ENCODE measurements around the gene KCNN1.
A peak's percentile ranks its signal among the peaks of the same experiment; 100 is the strongest.
"Not testable (repeated sequence)": the region's sequence is repeated elsewhere in the genome, so short reads cannot be mapped to it uniquely, and the experiment has no call there.

The KCNN1 gene

DNA sequence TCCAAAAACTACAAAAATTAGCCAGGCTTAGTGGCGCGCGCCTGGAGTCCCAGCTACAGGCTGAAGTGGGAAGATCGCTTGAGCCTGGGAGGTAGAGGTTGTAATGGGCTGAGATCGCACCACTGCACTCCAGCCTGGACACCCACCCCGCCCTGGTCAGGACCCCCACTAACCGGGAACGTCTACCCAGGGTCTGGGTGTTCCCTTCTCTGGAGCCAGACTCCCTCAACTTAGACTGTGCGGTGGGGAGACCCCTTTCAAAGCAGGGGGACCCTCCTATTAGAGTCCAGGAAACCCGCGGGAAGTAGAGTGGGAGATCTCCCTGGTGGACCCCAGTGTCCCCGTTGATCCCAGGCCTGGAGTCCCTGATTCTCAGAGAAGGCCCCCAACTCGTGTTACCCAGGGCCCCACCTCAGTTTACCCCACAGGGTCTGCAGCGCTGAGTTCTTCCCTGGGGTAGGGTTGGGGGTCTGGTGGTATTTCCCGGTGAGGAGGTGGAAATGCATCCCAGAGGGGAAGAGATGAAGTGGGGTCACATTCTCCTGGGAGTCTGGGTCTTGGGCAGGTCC, 35.0 kb downstream of the KCNN1 start:
- peak overlapping the region; percentile 78 for H3K4me3 ChIP-seq (ENCODE audit: low read depth, low read length)
- peak; percentile 67 for DNase-seq (ENCODE audit: low read depth)
- TF ChIP-seq MYC (IDR thresholded peaks at IDR 0.05; ENCODE audit: low read depth, low read length) (no peak), POLR2A (IDR thresholded peaks at IDR 0.05; ENCODE audit: extremely low read depth, insufficient read length) (no peak)
- TF ChIP-seq, protein P1, sequence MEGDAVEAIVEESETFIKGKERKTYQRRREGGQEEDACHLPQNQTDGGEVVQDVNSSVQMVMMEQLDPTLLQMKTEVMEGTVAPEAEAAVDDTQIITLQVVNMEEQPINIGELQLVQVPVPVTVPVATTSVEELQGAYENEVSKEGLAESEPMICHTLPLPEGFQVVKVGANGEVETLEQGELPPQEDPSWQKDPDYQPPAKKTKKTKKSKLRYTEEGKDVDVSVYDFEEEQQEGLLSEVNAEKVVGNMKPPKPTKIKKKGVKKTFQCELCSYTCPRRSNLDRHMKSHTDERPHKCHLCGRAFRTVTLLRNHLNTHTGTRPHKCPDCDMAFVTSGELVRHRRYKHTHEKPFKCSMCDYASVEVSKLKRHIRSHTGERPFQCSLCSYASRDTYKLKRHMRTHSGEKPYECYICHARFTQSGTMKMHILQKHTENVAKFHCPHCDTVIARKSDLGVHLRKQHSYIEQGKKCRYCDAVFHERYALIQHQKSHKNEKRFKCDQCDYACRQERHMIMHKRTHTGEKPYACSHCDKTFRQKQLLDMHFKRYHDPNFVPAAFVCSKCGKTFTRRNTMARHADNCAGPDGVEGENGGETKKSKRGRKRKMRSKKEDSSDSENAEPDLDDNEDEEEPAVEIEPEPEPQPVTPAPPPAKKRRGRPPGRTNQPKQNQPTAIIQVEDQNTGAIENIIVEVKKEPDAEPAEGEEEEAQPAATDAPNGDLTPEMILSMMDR (IDR thresholded peaks at IDR 0.05; ENCODE audit: low read depth, low read length): no peak
- TF ChIP-seq, protein P2, sequence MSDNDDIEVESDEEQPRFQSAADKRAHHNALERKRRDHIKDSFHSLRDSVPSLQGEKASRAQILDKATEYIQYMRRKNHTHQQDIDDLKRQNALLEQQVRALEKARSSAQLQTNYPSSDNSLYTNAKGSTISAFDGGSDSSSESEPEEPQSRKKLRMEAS (IDR thresholded peaks at IDR 0.05; ENCODE audit: low read depth, low read length): no peak

DNA sequence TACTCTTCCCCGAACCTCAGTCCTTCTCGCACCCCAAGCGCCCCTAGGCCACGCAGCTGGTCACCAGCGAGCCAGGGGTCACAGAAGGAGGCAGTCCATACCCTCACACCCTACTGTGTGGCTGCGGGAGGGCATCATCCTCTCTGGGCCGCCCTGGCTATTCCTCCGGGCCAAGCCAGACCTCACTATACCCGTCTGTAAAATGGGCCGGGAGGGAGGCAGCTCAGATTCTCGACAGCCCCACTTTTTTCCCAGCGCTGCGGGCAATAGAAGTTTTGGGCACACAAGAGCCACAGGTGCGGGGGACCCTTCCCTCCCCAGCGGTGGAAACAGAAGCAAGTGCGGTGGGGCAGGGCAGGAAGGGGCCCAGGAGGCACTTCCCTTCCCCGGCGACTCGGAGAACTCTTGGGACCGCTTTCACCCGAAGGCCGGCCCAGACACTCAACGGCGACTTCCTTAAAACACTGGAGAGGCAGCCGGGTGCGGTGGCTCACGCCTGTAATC, 35.5 kb downstream of the KCNN1 start:
- peak; percentile 84 for DNase-seq (ENCODE audit: low read depth)
- TF ChIP-seq MYC (IDR thresholded peaks at IDR 0.05; ENCODE audit: low read depth, low read length) (no peak), POLR2A (IDR thresholded peaks at IDR 0.05; ENCODE audit: extremely low read depth, insufficient read length) (no peak)
- TF ChIP-seq, protein P1 (IDR thresholded peaks at IDR 0.05; ENCODE audit: low read depth, low read length): no peak
- TF ChIP-seq, protein P2 (IDR thresholded peaks at IDR 0.05; ENCODE audit: low read depth, low read length): no peak
- peak overlapping the region; percentile 78 for H3K4me3 ChIP-seq (ENCODE audit: low read depth, low read length)

DNA sequence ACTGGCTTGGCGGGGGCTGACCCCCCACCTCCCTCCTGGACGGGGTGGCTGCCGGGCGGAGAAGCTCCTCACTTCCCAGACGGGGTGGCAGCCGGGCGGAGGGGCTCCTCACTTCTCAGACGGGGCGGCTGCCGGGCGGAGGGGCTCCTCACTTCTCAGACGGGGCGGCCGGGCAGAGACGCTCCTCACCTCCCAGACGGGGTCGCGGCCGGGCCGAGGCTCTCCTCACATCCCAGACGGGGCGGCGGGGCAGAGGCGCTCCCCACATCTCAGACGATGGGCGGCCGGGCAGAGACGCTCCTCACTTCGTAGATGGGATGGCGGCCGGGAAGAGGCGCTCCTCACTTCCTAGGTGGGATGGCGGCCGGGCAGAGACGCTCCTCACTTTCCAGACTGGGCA, 38.8 kb downstream of the KCNN1 start:
- DNase-seq (ENCODE audit: low read depth); H3K4me3 ChIP-seq (ENCODE audit: low read depth, low read length): not testable (repeated sequence)

DNA sequence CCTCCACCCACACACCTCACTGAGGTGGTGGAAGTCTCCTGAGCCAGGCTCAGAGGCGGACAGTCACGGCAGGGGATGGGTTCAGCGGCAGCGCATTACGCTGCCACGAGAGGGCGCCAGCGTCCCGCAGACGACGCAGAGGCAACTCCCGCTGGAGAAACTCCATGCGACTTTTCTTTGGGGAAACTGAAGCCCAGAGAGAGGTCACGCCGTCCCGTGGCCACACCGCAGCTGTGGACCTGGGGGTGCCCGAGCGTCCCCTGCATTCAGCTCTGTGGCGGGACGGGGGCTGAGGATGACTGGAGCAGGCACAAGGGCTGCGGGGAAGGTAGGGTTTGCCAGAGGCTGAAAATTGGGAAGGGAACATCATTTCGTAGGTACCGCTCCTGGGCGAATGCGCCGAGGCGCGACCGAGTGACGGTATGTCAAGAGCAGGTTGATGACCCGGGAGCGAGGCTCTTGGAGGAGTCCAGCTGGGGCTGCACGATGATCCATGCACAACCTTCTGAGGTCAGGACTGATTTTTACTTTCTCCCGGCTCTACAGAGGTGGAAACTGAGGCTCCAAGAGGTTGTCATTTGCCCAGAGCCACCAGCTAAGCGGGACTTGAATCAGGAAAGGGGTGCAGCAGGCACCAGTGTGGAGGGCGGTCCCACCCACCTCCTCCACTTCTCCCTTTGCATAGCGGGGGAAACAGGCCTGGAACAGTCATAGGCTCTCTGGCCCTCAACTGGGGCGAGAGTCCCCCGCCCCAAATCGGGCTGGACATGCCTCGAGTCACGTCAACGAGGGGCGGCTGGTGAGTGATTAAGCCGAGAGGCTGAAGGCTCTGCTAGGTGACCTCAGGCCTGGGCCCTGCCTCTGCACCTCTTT, 40.4 kb downstream of the KCNN1 start:
- peak; percentile 46; the same call in 1 of the 2 replicates for TF ChIP-seq MYC (IDR thresholded peaks at IDR 0.05; ENCODE audit: low read depth, low read length)
- TF ChIP-seq, protein P1 (IDR thresholded peaks at IDR 0.05; ENCODE audit: low read depth, low read length): peak; percentile 91
- no peak for TF ChIP-seq POLR2A (IDR thresholded peaks at IDR 0.05; ENCODE audit: extremely low read depth, insufficient read length)
- TF ChIP-seq, protein P2 (IDR thresholded peaks at IDR 0.05; ENCODE audit: low read depth, low read length): peak; percentile 60; the same call in 1 of the 2 replicates
- peak overlapping the region; percentile 11 for H3K4me3 ChIP-seq (ENCODE audit: low read depth, low read length)
- peak; percentile 77 for DNase-seq (ENCODE audit: low read depth)

DNA sequence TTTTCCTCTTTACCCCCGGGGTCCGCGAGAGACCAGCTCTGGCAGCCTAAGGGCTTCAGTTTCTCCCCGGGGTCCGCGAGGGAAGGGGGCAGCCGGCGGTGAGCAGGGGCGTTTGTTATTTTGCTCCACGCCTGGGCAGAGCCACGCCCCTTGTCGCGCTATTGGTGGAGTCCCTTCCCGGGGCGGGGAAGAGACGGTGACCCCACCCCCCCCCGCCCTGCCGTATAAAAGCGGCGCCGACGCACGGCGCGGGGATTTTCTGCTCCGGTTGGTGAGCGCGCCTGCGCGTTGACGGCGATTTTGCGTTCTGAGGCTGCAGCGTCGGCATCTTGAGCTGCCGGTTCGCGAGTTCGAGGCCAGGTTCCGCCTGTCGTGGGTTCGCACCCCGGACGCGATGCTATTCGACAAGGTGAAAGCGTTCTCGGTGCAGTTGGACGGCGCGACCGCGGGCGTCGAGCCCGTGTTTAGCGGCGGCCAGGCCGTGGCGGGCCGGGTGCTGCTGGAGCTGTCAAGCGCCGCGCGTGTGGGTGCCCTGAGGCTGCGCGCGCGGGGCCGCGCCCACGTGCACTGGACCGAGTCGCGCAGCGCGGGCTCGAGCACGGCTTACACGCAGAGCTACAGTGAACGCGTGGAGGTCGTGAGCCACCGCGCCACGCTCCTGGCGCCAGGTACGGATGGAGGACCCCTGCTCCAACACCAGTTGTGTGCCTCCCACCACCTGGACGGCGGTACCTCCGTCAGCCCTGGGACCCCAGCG, 41.2 kb downstream of the KCNN1 start, which contains the start of gene ARRDC2:
Gene ARRDC2 (plus strand): TSS at position 254 of the 757 bp plus-strand sequence. CDS start 141 bp downstream, at position 395.
- peak; percentile 60 for DNase-seq (ENCODE audit: low read depth)
- TF ChIP-seq MYC (IDR thresholded peaks at IDR 0.05; ENCODE audit: low read depth, low read length) (no peak), POLR2A (IDR thresholded peaks at IDR 0.05; ENCODE audit: extremely low read depth, insufficient read length) (no peak)
- TF ChIP-seq, protein P2 (IDR thresholded peaks at IDR 0.05; ENCODE audit: low read depth, low read length): no peak
- TF ChIP-seq, protein P1 (IDR thresholded peaks at IDR 0.05; ENCODE audit: low read depth, low read length): no peak
- H3K4me3 ChIP-seq (ENCODE audit: low read depth, low read length): peak within 1 kb of the TSS; percentile 11

All from NB4 (cell line).